Vagina (tissue), 2 donors: ENCODE data around the gene HNRNPC. TPM values are rescaled to one million over a fixed set of nuclear protein-coding genes. Genes with fewer than 3 reads are reported as not detected.

Source experiments
- DNase-seq, 2 donors: peaks; one replicate each; pipeline ENCODE4 v3.0.0-alpha.2; 2017; ENCODE audit errors: extremely low spot score in 2 of 2
- H3K27ac ChIP-seq: fragments of 200-600 bp; sonication (generic); one replicate; pipeline ENCODE4 v1.5.1; 2019
- H3K27me3 ChIP-seq: fragments of 200-600 bp; sonication (generic); one replicate; pipeline ENCODE4 v1.5.1; 2019
- H3K36me3 ChIP-seq, 2 donors: fragments of 200-600 bp; sonication (generic); one replicate each; pipeline ENCODE4 v1.5.1; 2017 to 2019
- H3K4me1 ChIP-seq: fragments of 200-600 bp; sonication (generic); one replicate; pipeline ENCODE4 v1.5.1; 2019
- H3K4me3 ChIP-seq, 2 donors: fragments of 200-600 bp; sonication (generic); 1 replicate in 1 of 2; 2 replicates in 1 of 2; pipeline ENCODE4 v1.5.1; 2016 to 2019
- H3K9me3 ChIP-seq: fragments of 200-600 bp; sonication (generic); one replicate; pipeline ENCODE4 v1.5.1; 2019
- CTCF ChIP-seq, 3 experiments: fragments of 450-650 bp in 2 of 3; fragments of 200-600 bp in 1 of 3; sonication (generic) in 1 of 3; IDR thresholded peaks; one replicate each; pipeline ENCODE4 v1.5.1; 2017 to 2019; ENCODE audit warnings: antibody characterized with exemption in 3 of 3, mild to moderate bottlenecking in 2 of 3, moderate library complexity in 2 of 3
- POLR2A ChIP-seq, 2 donors: fragments of 450-650 bp; IDR thresholded peaks; one replicate each; pipeline ENCODE4 v1.6.1; 2017; ENCODE audit warnings: antibody characterized with exemption in 2 of 2, mild to moderate bottlenecking in 2 of 2, moderate library complexity in 2 of 2
- POLR2AphosphoS5 ChIP-seq, 2 donors: sonication (generic); formaldehyde crosslinking; IDR thresholded peaks; one replicate each; pipeline ENCODE4 v1.9.0; 2017; ENCODE audit warnings: antibody characterized with exemption in 2 of 2, mild to moderate bottlenecking in 2 of 2, low read depth in 1 of 2; ENCODE audit not compliant: insufficient read depth in 1 of 2
- intact Hi-C: fragments of 100-400 bp; cut with DNase I; formaldehyde crosslinking; loops from one replicate; pipeline ENCODE4 v1.15.1; 2023
- total RNA-seq: library from RNA; depleted of rRNA; stranded (reverse); fragments of >200 nt; gene quantifications from one replicate; pipeline ENCODE4 v1.2.3, GENCODE V29; 2016

HNRNPC gene
- total RNA-seq, 1 donor from 2014 or later, result 345 TPM

GRCh38 chr14:21197418-21198205 lies 71.6 kb downstream of the HNRNPC start:
- Histone ChIP-seq H3K36me3 (no peaks in the 10 kb centered on the region), H3K4me3 (no peak overlapping the region), H3K4me1 (peaks cover under 1% of the 10 kb centered on the region), H3K27ac (no peak overlapping the region), H3K27me3 (no peaks in the 10 kb centered on the region), H3K9me3 (no peaks in the 10 kb centered on the region)
- no peak for TF ChIP-seq POLR2AphosphoS5 (IDR thresholded peaks at IDR 0.05; ENCODE audit: insufficient read depth in 1 of 2, low read depth in 1 of 2)
- intact Hi-C loops, result no loop called here
- no peak for DNase-seq

- Histone ChIP-seq H3K27ac (no peak overlapping the region), H3K9me3 (no peaks in the 10 kb centered on the region), H3K27me3 (no peaks in the 10 kb centered on the region), H3K4me3 (no peak overlapping the region), H3K36me3 (no peaks in the 10 kb centered on the region), H3K4me1 (peaks cover 6% of the 10 kb centered on the region)
- intact Hi-C loops, result no loop called here
- TF ChIP-seq POLR2A (IDR thresholded peaks at IDR 0.05), result no peak
- TF ChIP-seq POLR2AphosphoS5 (IDR thresholded peaks at IDR 0.05; ENCODE audit: insufficient read depth in 1 of 2, low read depth in 1 of 2), result no peak
- no peak for TF ChIP-seq CTCF (IDR thresholded peaks at IDR 0.05)
- no peak for DNase-seq
These were observed 74.6 kb downstream of the HNRNPC start for GRCh38 chr14:21194597-21194996.

GRCh38 chr14:21192875-21193535 lies 76.2 kb downstream of the HNRNPC start:
- H3K27me3 ChIP-seq, result no peaks in the 10 kb centered on the region
- H3K27ac ChIP-seq, result no peak overlapping the region
- peaks cover 6% of the 10 kb centered on the region for H3K4me1 ChIP-seq
- H3K4me3 ChIP-seq, result no peak overlapping the region
- no peaks in the 10 kb centered on the region for H3K9me3 ChIP-seq
- intact Hi-C loops, result no loop called here
- no peaks in the 10 kb centered on the region for H3K36me3 ChIP-seq
- no peak for DNase-seq
- TF ChIP-seq CTCF (IDR thresholded peaks at IDR 0.05) (no peak), POLR2AphosphoS5 (IDR thresholded peaks at IDR 0.05; ENCODE audit: insufficient read depth in 1 of 2, low read depth in 1 of 2) (no peak), POLR2A (IDR thresholded peaks at IDR 0.05) (no peak)

DNA sequence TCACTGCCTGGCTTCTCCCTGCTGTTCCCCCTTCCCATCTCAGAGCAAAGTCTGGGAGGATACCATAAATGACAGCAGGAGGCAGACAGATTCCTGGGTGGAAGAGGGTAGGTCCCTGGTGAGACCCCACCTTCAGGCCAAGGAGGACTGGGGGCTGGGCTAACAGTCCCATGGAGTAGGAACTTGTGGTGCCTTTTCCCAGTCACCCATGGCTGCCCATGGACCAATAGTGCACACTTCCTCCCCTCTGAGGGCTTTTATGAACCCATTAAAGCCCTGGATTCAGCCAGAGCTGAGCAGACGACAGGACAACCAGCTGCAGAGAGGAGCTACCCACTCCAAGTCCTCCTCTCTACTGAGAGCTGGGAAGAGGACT lies 76.8 kb downstream of the HNRNPC start:
- no peaks in the 10 kb centered on the region for H3K36me3 ChIP-seq
- H3K9me3 ChIP-seq, result no peaks in the 10 kb centered on the region
- no peaks in the 10 kb centered on the region for H3K27me3 ChIP-seq
- TF ChIP-seq POLR2AphosphoS5 (IDR thresholded peaks at IDR 0.05; ENCODE audit: insufficient read depth in 1 of 2, low read depth in 1 of 2) (no peak), POLR2A (IDR thresholded peaks at IDR 0.05) (no peak), CTCF (IDR thresholded peaks at IDR 0.05) (no peak)
- intact Hi-C loops, result no loop called here
- no peak overlapping the region for H3K27ac ChIP-seq
- no peak for DNase-seq
- H3K4me3 ChIP-seq, result peak overlapping the region; percentile 17 to 44
- peaks cover 6% of the 10 kb centered on the region for H3K4me1 ChIP-seq

- H3K27ac ChIP-seq, result no peak overlapping the region
- no peak for DNase-seq
- H3K36me3 ChIP-seq, result no peaks in the 10 kb centered on the region
- intact Hi-C loops, result no loop called here
- TF ChIP-seq CTCF (IDR thresholded peaks at IDR 0.05), result no peak
- TF ChIP-seq POLR2AphosphoS5 (IDR thresholded peaks at IDR 0.05; ENCODE audit: insufficient read depth in 1 of 2, low read depth in 1 of 2), result peak in 1 of 2 donors; percentile 23
- H3K27me3 ChIP-seq, result no peaks in the 10 kb centered on the region
- no peaks in the 10 kb centered on the region for H3K9me3 ChIP-seq
- H3K4me3 ChIP-seq, result peak overlapping the region; percentile 17 to 44
- H3K4me1 ChIP-seq, result peaks cover 6% of the 10 kb centered on the region
These were observed 77.3 kb downstream of the HNRNPC start for GRCh38 chr14:21191809-21192446.
